Stimulated activated CD8-positive, alpha-beta memory T cell treated with anti-CD3 and anti-CD28 coated beads, Interleukin-12 subunit alpha, Interleukin-12 subunit beta, amount 100 ng/mL, for 4 hours (primary cell): Measurements from ENCODE around the gene PTPRCAP.
A peak's percentile ranks its signal among the peaks of the same experiment; 100 is the strongest.
"Not testable (repeated sequence)": the region's sequence is repeated elsewhere in the genome, so short reads cannot be mapped to it uniquely, and the experiment has no call there.

Experiments
- DNase-seq: peaks from one replicate; pipeline ENCODE4 v3.0.0-alpha.2; 2020; ENCODE audit warnings: low read depth

The PTPRCAP gene

GRCh38 chr11:67409261-67409666 lies 28.2 kb downstream of the PTPRCAP start:
- DNase-seq, result peak; percentile 39

- DNase-seq, result no peak
Observed at GRCh38 chr11:67408437-67409200, 28.9 kb downstream of the PTPRCAP start.

GRCh38 chr11:67407688-67408163 lies 29.8 kb downstream of the PTPRCAP start:
- no peak for DNase-seq

GRCh38 chr11:67406969-67407687 lies 30.4 kb downstream of the PTPRCAP start:
- no peak for DNase-seq

- DNase-seq, result no peak
Observed at GRCh38 chr11:67406420-67406968, 31.0 kb downstream of the PTPRCAP start.

- DNase-seq, result no peak
Observed at GRCh38 chr11:67405688-67406339, 31.7 kb downstream of the PTPRCAP start.

GRCh38 chr11:67405196-67405567 lies 32.3 kb downstream of the PTPRCAP start:
- DNase-seq, result no peak

- DNase-seq, result peak; percentile 41
Observed at GRCh38 chr11:67404515-67405195, 32.8 kb downstream of the PTPRCAP start.

- not testable (repeated sequence) for DNase-seq
Observed at GRCh38 chr11:67403085-67403484, 34.4 kb downstream of the PTPRCAP start.

GRCh38 chr11:67402192-67402839 lies 35.2 kb downstream of the PTPRCAP start:
- DNase-seq, result not testable (repeated sequence)

- DNase-seq, result peak; percentile 88
Observed at GRCh38 chr11:67401495-67402191, 35.8 kb downstream of the PTPRCAP start, which contains the start of gene PPP1CA. PPP1CA (minus strand) TSS chr11:67401858; CDS start chr11:67401782, 76 bp downstream.

GRCh38 chr11:67400942-67401494 lies 36.5 kb downstream of the PTPRCAP start:
- DNase-seq, result no peak

GRCh38 chr11:67400251-67400941 lies 37.1 kb downstream of the PTPRCAP start:
- DNase-seq, result no peak

GRCh38 chr11:67398661-67399563 lies 38.6 kb downstream of the PTPRCAP start:
- DNase-seq, result no peak

GRCh38 chr11:67397986-67398660 lies 39.4 kb downstream of the PTPRCAP start:
- DNase-seq, result no peak

GRCh38 chr11:67397536-67397935 lies 39.9 kb downstream of the PTPRCAP start:
- no peak for DNase-seq

- DNase-seq, result no peak
Observed at GRCh38 chr11:67396587-67397389, 40.7 kb downstream of the PTPRCAP start.
